GM18507 (cell line): ENCODE data around the gene ENDOU.

Experiments
- DNase-seq: peaks from one replicate; pipeline ENCODE4 v3.0.0; 2011; ENCODE audit warnings: low read depth; ENCODE audit not compliant: insufficient read length; ENCODE audit errors: extremely low spot score
- FAIRE-seq: peaks from 2 replicates; lab custom pipeline; 2011; peaks lifted over from hg19 to GRCh38; lab: Jason Lieb, UNC

ENDOU gene

DNA sequence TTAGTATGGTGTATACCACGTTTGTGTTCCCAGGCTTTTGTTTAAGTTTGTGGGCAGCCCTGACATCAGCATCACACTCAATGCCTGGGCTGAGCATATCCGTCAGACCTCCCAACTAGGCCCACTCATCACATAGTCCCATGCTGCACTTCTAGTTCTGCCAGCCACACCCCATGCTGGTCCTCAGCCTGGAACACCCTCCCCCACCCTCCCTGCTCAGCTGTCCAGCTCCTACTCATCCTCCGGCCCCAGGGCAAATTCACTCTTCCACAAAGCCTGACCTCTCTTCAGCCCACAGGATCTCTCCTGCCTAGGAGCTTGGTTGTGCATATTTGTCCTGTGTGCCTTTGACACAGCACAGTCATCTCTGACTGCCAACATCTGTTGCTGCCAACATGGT is 3.9 kb upstream of the ENDOU start:
- FAIRE-seq (no peak), DNase-seq (no peak)

DNA sequence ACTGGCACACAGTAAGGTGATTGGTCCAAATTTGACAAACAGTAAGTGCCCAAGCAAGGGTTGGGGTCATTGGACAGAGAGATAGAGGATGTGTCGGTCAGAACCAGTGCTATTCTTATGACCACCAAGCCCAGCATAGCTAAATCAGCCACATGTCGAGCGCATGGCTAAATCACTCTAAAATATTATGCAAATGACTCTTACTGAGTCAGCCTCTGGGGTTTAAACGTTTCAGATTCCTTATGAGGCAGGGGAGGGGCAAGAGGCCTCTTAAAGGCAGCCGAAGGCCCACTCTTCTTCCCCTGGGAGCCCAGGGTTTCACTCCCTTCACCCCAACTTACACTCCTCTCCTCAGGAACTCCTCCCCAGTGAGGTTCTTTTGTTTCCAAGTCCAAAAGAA is 603 bp upstream of the ENDOU start:
- FAIRE-seq (peak; percentile 70), DNase-seq (peak; percentile 25)

GRCh38 chr12:47722941-47723631 is 2.2 kb downstream of the ENDOU start:
- FAIRE-seq (no peak), DNase-seq (no peak)

DNA sequence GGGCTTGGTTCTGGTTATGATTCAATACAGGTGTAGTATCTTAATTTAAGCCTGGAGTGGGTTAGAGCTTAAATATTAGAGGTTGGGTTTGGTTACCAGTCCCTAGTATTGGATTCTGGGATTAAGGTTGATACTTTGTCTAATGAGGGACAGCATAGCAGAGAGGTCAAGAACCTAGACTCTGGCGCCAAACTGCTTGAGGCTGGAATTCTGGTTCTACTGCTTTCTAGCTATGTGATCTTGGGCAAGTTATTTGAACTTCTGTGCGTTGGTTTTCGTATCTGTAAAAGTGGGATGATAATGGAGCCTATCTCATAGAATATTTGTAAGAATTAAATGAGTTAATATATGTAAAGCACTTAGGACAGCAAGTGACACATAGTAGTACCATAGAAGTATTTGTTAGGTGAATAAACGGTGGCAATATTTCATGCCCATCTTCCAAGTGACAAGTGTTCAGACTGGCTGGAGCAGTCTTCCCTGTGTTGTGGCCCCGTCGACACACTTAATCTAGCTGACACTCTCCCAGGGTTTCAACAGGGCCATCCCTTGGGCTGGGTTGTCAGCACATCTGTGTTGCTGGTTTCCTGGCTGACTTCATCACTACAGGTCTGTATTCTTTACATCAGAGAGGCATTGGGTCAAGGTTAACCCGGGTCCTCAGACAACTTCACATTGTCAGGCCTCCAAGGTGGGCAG is 3.0 kb downstream of the ENDOU start:
- DNase-seq, result no peak
- FAIRE-seq, result no peak

DNA sequence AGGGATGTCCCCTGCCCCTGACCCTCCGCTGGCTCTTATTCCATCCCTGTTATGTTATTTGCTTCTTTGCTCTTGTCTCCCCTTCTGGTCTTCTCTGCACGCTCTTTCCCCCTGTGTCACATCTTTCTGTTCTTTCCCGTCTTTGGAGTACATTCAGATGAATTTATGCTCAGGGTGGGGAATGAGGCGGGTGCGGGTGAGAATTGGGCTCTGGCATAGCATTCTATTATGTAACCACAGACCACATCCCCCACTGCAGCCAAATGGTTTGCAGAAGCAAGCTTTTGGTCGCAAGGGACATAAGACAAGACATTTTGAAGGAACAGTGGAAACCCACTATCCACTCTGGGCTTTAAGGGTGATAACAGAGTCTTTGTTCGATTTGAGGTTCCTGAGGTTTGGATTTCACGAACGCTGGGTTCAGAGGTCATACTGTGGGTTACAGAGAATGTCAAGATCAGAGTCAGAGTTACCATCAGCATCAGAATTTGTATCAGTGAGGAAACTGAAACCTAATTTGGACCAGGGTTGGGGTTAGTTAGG is 3.8 kb downstream of the ENDOU start:
- DNase-seq (no peak), FAIRE-seq (no peak)

DNA sequence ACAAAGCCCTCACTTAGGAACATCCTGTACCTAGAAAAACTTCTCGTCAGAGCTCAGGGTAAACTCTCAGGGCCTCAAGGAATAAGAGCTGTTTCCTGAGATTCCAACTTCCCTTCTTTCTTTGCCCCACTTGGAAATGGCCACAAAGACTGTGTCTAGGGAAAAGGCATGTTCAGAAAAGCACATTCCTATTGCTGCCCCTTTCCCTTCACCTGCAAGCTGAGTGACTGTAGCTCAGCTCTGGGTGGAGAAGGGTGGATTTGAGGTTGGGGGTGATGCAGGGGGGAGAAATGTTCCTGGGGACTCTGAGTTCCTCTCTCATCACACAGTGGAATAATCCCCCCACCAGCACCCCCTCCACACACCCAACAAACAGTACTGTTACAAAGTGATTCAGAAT is 6.8 kb downstream of the ENDOU start:
- FAIRE-seq (no peak), DNase-seq (no peak)

- DNase-seq, result no peak
- FAIRE-seq, result no peak
Observed at GRCh38 chr12:47717443-47718193, 7.7 kb downstream of the ENDOU start.

DNA sequence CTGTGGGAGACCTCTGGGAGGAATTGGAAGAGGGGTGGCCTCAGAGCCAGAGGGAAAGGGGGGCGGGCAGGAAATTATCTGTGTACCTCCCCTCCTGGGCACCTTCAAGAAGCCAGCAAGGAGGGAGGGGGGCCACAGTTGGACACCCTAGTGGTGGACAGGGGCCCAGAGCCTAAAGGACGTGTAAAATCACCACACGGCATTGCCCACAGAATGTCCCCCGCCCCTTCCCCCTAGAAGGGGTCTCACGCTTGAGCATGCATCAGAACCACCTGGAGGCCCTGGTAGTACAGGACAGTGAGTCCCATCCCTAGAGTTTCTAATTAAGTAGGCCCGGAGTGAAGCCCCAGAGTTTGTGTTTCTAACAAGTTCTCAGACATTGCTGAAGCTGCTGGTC is 8.2 kb downstream of the ENDOU start:
- FAIRE-seq (no peak), DNase-seq (no peak)

DNA sequence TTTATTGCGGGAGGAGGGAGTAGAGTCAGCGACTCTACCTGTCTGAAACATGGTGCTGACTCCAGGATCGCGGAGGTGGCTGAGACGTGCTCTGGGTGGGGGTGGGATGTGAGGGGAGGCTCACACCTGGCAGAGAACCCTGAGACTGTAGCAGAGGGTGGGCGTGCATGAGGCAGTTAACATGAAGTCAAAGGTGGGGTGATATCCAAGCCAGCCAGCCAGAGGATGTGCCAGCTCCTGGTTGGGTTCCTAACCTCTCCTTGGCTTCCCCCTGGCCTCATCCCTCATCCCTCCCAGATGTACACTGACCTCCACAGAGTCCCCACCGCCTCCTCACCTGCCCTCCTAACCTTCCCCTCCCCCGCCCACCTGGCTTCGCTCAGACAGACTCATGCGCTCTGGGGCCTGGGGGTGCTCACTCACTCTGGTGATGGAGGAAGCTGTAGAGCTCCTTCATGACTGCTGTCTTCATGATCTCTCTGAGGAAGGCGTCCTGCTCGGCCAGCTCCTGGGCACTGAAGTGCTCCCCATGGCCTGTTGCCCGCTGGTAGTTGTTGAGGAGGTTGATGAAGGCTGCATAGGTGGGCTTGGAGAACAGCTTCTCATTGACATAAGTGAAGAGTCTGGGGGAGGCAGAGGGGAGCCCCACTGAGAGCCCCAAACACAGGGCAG is 9.3 kb downstream of the ENDOU start:
- DNase-seq (no peak), FAIRE-seq (no peak)

DNA sequence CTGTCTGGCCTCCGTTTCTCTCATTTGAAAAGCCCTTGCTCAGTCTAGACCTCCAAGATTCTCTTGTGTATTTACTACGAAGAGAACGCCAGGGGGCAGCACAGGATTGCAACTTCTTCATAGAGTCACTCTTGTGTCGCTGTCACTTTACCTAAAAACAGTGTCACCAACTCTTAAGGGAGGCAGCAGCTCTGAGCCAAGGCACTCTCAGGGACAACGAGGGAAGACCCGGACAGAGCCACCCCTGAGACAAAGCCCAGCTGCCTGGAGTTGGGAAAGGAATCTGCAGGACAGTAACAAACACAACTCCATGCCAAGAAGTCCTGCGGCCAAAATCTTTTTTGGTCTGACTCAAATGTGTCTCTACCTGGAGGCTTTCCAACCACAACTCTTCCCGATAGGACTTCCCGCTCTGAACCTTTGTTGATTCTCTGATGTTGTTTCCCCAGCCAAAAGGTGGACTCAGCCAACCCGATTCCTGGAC is 9.9 kb downstream of the ENDOU start:
- DNase-seq, result peak; percentile 53
- peak; percentile 88 for FAIRE-seq

DNA sequence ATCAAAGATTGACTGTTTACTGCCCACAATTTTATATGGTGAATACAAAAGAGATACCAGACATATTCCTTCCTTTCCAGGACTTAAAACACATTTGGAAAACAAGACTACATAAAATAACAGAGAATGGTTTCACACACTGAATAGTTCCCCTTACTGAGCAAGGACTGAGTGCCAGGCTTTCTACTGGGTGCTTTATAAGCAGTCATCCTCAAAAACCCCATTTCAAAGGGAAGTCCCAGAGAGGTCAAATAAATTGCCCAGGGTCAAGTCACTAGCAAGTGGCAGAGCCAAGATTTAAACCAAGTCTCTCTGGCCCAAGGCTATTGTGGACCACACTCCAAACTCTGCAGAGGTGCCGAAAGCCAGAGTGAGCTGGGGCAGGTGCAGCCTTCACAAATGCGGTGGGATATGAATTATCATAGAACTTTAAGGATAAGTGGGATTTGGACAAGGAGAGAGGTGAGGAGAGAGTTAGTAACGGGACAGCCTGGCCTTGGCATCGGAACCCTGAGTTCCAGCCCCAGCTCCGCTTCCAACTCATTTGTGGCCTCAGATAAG is 10.4 kb downstream of the ENDOU start:
- FAIRE-seq (no peak), DNase-seq (no peak)

- FAIRE-seq, result no peak
- no peak for DNase-seq
Observed at GRCh38 chr12:47712171-47712570, 13.1 kb downstream of the ENDOU start.

GRCh38 chr12:47711448-47711847 is 13.8 kb downstream of the ENDOU start:
- DNase-seq (no peak), FAIRE-seq (no peak)

DNA sequence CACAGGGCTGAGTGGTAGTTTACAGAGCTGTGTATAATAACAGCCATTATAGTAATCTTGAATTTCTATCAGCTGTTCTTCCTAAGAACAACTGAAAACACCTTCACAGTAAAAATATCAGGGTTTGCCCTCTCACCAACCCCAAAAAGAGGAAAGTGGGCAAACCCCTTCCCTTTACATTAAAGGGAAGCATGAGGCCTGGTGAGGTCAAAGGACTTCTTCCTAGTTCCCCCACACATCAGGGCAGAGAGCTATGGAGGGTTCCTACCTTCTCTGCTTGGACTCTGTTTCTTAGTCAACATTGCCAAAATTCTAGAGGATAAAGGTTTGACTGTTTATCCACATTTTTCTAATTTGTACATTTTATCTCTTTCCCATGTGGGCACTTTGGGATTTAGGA is 15.0 kb downstream of the ENDOU start:
- DNase-seq (no peak), FAIRE-seq (no peak)

DNA sequence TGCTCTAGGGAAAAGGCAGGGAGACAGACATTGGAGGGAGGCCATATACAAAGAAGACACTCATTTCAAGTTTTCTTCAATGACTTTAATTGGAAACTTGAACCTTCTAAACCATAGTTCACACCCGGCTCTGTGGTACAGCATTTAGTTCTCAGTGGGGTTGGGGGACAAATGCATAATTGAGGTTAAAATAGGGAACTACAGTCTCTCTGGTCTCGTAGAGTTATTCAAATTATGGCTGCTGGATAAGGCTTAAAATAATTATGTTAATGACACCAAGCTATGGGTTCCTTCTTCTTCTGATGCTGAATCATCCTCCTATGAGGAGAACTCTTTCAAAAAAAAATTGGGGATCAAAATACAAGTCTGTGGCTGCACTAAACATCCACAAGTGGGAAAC is 15.6 kb downstream of the ENDOU start:
- FAIRE-seq, result no peak
- DNase-seq, result no peak

GRCh38 chr12:47709237-47709636 is 16.1 kb downstream of the ENDOU start:
- FAIRE-seq, result no peak
- no peak for DNase-seq

- no peak for DNase-seq
- peak; percentile 33 for FAIRE-seq
Observed at GRCh38 chr12:47707905-47708543, 17.3 kb downstream of the ENDOU start.

GRCh38 chr12:47707355-47707754 is 17.9 kb downstream of the ENDOU start:
- no peak for FAIRE-seq
- no peak for DNase-seq
